Coronary artery (tissue), 2 donors: Measurements from ENCODE around the gene CCDC47.

Source experiments
- DNase-seq: peaks from one replicate; pipeline ENCODE4 v3.0.0-alpha.2; 2017; ENCODE audit warnings: low spot score
- H3K27ac ChIP-seq, 2 donors: fragments of 200-600 bp; sonication (generic); one replicate each; pipeline ENCODE4 v1.5.1; 2016 to 2019
- H3K4me3 ChIP-seq: fragments of 200-600 bp; sonication (generic); 2 replicates; pipeline ENCODE4 v1.5.1; 2016; ENCODE audit warnings: mild to moderate bottlenecking, moderate library complexity
- CTCF ChIP-seq: fragments of 200-600 bp; sonication (generic); IDR thresholded peaks from one replicate; pipeline ENCODE4 v1.5.1; 2019; ENCODE audit warnings: antibody characterized with exemption

CCDC47 gene

GRCh38 chr17:63768433-63768832 is 5.0 kb downstream of the CCDC47 start:
- DNase-seq = no peak
- H3K4me3 ChIP-seq = no peak overlapping the region
- TF ChIP-seq CTCF = no peak
- no peak overlapping the region for H3K27ac ChIP-seq

DNA sequence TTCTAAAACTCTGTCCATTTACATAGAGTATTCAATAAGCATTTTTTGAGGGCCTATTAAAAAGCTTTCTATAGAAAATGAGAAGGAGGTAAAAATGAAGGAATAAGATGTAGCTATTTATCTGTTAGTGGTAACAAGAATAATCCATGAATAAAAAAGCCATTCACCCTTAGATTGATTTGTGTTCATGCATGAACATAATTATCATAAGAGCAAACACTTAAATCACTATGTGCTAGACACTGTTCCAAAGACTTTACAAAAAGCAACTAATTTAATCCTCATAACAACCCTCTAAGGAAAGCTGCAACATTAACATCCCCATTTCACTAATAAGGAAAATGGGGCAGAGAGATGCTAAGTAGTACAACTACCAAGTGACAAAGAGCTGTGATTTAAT is 6.6 kb downstream of the CCDC47 start:
- H3K27ac ChIP-seq = no peak overlapping the region
- no peak overlapping the region for H3K4me3 ChIP-seq
- DNase-seq = no peak
- no peak for TF ChIP-seq CTCF

GRCh38 chr17:63764716-63765115 is 8.7 kb downstream of the CCDC47 start:
- TF ChIP-seq CTCF = no peak
- Histone ChIP-seq H3K4me3 (no peak overlapping the region), H3K27ac (no peak overlapping the region)
- DNase-seq = no peak

- H3K27ac ChIP-seq = no peak overlapping the region
Observed at GRCh38 chr17:63762161-63763078, 11.0 kb downstream of the CCDC47 start.

DNA sequence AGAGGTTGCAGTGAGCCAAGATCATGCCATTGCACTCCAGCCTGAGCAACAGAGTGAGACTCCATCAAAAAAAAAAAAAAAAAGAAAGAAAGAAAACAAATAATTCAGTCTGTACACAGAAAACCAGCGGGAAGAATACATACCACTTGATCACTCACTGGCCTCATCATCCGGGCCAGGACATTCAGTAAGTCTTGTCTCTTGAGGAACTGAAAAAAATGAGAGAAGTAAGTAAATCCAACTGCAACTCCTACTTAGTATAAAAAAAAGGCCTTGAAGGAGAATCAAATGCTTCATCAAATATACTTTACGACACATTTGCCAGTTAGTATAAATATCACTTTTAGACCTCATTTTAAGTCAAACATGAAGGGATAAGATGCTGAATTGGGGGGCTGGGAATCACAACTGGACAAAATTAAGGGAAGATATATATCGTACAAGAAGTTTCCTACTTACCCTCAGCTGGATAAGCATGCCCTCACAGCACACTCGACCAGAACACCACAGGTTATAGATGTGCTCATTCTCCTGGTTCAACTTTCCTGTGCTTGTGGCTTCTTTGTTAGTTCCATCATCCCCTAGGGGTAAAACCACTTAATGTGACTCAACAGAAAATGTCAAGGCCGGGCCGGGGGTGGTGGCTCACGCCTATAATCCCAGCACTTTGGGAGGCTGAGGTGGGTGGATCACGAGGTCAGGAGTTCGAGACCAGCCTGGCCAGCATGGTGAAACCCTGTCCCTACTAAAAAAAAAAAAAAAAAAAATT is 12.4 kb downstream of the CCDC47 start:
- no peak overlapping the region for H3K27ac ChIP-seq
- no peak overlapping the region for H3K4me3 ChIP-seq
- DNase-seq = no peak
- no peak for TF ChIP-seq CTCF

More at GRCh38 chr17:63762161-63763078, 11.0 kb downstream of the CCDC47 start:
- no peak for DNase-seq
- no peak overlapping the region for H3K4me3 ChIP-seq
- no peak for TF ChIP-seq CTCF

- no peak overlapping the region for H3K4me3 ChIP-seq
- no peak for TF ChIP-seq CTCF
- H3K27ac ChIP-seq = no peak overlapping the region
Observed at GRCh38 chr17:63758428-63758827, 15.0 kb downstream of the CCDC47 start.

More at GRCh38 chr17:63758428-63758827, 15.0 kb downstream of the CCDC47 start:
- DNase-seq = no peak
